DOHH2 (cell line): ENCODE results near the gene POLR2J2.
A peak's percentile ranks its signal among the peaks of the same experiment; 100 is the strongest.
"Not testable (repeated sequence)": the region's sequence is repeated elsewhere in the genome, so short reads cannot be mapped to it uniquely, and the experiment has no call there.

Experiments used
- H3F3A ChIP-seq: fragments of 200-600 bp; sonication (generic), shearing (Covaris generic); 2 replicates; pipeline ENCODE4 v1.6.0; 2016; ENCODE audit warnings: antibody characterized with exemption, mild to moderate bottlenecking; ENCODE audit not compliant: control insufficient read depth, insufficient read depth
- H3K27ac ChIP-seq: fragments of 200-600 bp; sonication (generic); 2 replicates; pipeline ENCODE4 v1.5.1; 2014; ENCODE audit warnings: low read depth, mild to moderate bottlenecking, low read length, moderate library complexity
- H3K27me3 ChIP-seq: fragments of 200-600 bp; sonication (generic); 2 replicates; pipeline ENCODE4 v1.6.1; 2014; ENCODE audit warnings: mild to moderate bottlenecking, low read length, mixed read lengths; ENCODE audit not compliant: control insufficient read depth
- H3K36me3 ChIP-seq: fragments of 200-600 bp; sonication (generic); 2 replicates; pipeline ENCODE4 v1.6.1; 2014; ENCODE audit warnings: mild to moderate bottlenecking, low read length, moderate library complexity, mixed read lengths; ENCODE audit not compliant: control insufficient read depth
- H3K4me1 ChIP-seq: fragments of 200-600 bp; sonication (generic); 2 replicates; pipeline ENCODE4 v1.6.1; 2014; ENCODE audit warnings: mild to moderate bottlenecking, low read length, mixed read lengths; ENCODE audit not compliant: control insufficient read depth
- H3K4me2 ChIP-seq: fragments of 200-600 bp; sonication (generic); 2 replicates; pipeline ENCODE4 v1.6.0; 2014; ENCODE audit warnings: mild to moderate bottlenecking, low read length, moderate library complexity
- H3K4me3 ChIP-seq: fragments of 200-600 bp; sonication (generic); 2 replicates; pipeline ENCODE4 v1.5.1; 2014; ENCODE audit warnings: mild to moderate bottlenecking, low read length, mixed read lengths
- H3K79me2 ChIP-seq: fragments of 200-600 bp; sonication (generic); 2 replicates; pipeline ENCODE4 v1.6.1; 2014; ENCODE audit warnings: mild to moderate bottlenecking, low read length, mixed read lengths; ENCODE audit not compliant: control insufficient read depth
- H3K9me2 ChIP-seq: fragments of 200-600 bp; sonication (generic); replicated peaks from 2 replicates; pipeline ENCODE4 v1.6.1; 2014; ENCODE audit warnings: mild to moderate bottlenecking, low read length, mixed read lengths; ENCODE audit not compliant: control insufficient read depth
- H3K9me3 ChIP-seq: fragments of 200-600 bp; sonication (generic); 2 replicates; pipeline ENCODE4 v1.6.1; 2014; ENCODE audit warnings: antibody characterized with exemption, low read length, mixed read lengths; ENCODE audit not compliant: control insufficient read depth, insufficient read depth
- H4K20me1 ChIP-seq: fragments of 200-600 bp; sonication (generic); 2 replicates; pipeline ENCODE4 v1.6.0; 2014; ENCODE audit warnings: low read depth, mild to moderate bottlenecking, antibody characterized with exemption, low read length, moderate library complexity; ENCODE audit not compliant: control insufficient read depth, insufficient read depth

Gene POLR2J2

DNA sequence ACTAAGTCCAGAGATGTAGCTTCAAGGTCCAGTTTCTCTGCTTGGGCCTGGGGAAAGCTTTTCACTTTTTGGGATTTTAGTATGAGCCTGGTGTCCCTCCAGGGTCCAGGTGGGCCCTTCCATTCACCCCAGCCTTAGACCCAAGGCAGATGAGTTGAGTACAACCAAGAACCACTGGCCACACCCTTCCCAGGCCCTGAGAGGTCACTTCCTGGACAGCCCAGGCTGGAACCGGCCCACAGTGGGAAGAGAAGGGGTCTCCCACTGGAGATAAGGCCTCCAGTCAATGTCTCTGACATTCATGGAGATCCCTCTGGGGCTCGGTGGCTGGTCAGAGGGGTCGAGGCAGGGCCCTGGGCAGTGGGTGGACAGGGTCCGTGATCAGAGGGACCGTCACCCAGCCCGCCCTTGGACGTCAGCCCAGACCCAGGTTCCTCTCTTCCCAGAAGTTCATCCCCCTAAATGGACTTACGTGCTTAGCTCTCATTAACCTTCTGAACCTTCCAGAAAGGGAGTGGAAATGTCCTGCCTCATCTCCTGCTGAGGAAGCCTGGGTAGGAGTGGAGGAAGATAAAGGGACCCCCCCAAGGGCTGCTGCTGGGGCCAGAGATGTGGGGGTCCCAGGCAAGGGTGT is 44.1 kb downstream of the POLR2J2 start:
- H3K36me3 ChIP-seq, H3K4me2 ChIP-seq, H3K9me2 ChIP-seq, H4K20me1 ChIP-seq, H3K27me3 ChIP-seq, H3K27ac ChIP-seq, H3K9me3 ChIP-seq, H3K4me1 ChIP-seq, H3F3A ChIP-seq, H3K4me3 ChIP-seq, H3K79me2 ChIP-seq: not testable (repeated sequence)

- H3K9me3 ChIP-seq, H3K27me3 ChIP-seq, H4K20me1 ChIP-seq, H3K9me2 ChIP-seq, H3K79me2 ChIP-seq, H3F3A ChIP-seq, H3K4me3 ChIP-seq, H3K27ac ChIP-seq, H3K36me3 ChIP-seq, H3K4me1 ChIP-seq, H3K4me2 ChIP-seq: not testable (repeated sequence)
Observed at GRCh38 chr7:102618122-102618521, 53.3 kb downstream of the POLR2J2 start.

DNA sequence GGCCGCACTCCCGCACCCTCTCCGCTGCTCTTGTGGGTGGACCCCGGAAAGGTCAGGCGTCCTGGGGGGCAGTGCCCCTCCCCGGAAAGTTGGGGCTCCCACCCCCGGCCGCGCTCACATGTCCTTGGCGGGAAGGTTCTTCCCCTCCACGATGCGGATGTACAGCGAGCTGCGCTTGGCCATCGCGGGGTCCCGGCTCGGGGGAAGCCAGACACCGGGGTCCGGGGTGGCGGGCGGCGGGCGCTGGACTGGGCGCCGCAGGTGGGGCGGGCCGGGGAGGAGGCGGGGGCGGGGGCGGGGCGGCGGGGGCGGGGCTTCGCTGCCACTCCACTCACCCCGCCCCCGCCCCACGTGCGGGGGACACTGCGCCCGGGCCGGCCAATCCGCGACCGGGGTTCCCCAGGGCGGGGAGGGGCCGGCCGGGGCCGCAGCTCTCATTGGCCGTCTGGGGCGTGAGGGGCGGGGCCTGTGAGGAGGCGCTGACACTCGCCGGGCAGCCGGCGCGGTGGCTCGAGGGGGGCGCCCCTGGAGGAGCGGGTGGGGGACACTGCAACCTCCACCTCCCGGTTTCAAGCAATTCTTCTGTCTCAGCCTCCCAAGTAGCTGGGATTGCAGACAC is 54.8 kb downstream of the POLR2J2 start, which contains the start of gene RASA4:
TSS of gene RASA4 (minus strand) at position 250 of the 619 bp plus-strand sequence. CDS start at position 183, 67 bp downstream.
- H3K79me2 ChIP-seq, H3K9me3 ChIP-seq, H3K9me2 ChIP-seq, H3K27ac ChIP-seq, H3K27me3 ChIP-seq, H3K36me3 ChIP-seq, H4K20me1 ChIP-seq, H3F3A ChIP-seq: not testable (repeated sequence)
- Histone ChIP-seq H3K4me2 (peak within 1 kb of the TSS; percentile 46), H3K4me1 (peaks cover 11% of the 10 kb centered on the region), H3K4me3 (0 out of 2 replicates have a peak within 1 kb of the TSS, but pooled peaks have one; percentile 30)
